CD4-positive, alpha-beta T cell treated with Interferon alpha-2 for 1 hour (primary cell): Measurements from ENCODE around the gene HOXC12.

ENCODE experiments used
- DNase-seq, 2 donors: peaks; one replicate each; pipeline ENCODE4 v3.0.0-alpha.2; 2020 to 2022

Gene HOXC12

DNA sequence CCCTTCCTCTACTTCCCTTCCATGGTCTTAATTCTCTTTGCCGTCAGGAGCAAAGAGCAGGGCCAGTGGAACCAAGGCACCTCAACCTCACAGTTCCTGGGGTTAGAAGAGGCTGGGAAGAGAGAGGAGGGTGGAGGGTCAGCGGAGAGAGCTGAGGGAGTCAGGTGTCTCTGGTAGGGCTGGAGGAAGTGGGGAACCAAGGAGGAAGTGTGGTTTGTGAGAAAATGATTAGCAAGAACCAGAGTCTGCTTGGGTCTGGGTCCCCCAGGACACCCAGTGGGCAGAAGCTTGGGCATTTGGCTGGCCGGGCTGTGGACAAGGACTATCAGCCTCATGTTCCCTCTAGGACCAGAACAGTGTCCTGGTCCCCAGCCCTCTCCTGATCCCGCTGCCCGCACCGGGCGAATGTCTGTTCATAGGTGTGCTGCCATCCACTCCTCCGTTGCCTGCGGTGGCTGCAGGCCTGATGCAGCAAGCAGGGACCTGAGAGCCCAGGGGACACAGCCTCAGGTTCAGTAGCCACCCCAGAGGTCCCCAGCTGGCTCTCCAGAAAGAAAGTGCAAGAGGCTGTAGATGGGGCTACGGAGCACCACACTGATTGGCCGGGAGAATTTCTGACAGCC lies 2.3 kb downstream of the HOXC12 start:
- DNase-seq = no peak

DNA sequence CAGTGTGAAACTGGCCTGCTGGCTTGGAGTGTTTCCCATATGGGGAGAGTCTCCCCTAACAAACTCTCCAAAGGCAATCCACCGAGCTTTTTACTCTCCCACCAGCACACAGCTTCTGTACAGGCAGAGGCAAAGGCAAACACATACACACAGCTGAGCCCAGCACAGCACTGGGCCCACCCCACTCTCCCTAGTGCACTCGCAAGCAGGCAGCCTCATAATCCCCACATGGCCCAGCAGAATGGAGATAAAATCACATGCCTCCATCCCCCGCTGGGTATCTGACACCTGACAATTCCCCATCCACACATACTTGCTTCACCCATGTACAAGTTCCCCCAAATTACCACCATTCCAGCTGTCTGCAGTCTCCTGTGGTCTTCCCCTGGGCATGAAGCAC lies 3.4 kb downstream of the HOXC12 start:
- no peak for DNase-seq

DNA sequence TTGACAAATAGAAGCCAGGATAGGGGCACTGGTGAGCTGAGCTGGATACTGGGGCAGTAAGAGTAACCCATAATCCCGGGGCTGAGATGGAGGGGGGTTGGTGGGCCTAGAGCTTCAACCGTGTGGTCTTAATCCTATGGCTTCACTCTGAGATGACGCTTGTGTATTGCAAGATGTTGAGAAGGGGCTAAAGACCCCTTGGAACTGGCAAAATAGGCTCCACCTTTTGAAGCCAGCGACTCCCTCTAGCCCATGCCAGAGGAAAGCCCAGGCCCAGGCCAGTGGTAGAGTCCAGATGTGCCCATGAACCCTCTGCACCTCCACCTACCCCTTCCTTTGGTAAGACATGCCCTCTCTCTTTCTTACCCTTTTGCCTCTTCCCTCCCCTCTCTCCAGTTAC lies 4.6 kb downstream of the HOXC12 start:
- DNase-seq = no peak

DNA sequence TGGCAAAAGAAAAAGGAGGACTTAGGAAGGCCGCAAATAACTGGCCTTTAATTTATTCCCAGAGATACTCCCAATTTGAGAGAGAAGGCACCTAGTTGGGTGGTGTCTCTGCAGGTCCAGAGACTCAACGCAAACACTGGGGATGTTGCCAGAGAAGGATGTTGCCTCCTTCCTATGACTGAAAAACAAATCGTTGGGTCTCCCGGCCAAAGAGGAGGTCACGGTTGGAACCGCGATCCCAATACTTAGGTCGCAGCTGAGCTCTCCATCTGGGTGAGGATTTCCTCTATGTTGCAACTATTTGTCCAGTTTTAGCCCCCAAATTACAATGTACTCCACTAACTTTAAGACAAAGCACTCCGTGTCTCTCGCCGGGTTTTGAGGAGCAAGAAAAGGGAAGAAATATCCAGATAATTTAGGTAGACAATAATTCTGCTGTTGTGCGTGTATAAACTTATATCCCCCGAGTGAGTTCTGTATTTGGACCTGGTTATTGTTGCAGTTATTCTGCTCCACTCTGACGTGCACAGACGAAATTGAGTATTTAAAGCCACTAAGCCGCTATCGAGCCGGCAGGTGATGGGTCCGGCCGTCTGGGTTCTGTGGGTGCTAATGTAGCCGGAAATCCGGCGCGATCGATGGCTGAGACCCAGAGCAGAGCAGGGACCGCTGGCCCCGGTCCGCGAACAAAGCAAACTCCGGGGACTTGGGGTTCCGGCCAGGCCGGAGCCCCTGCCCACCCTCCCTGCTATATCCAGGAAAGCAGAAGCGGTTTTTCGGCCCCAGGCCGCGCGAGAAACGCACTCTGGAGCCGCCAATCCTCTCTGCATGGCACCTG lies 5.7 kb downstream of the HOXC12 start:
- no peak for DNase-seq

DNA sequence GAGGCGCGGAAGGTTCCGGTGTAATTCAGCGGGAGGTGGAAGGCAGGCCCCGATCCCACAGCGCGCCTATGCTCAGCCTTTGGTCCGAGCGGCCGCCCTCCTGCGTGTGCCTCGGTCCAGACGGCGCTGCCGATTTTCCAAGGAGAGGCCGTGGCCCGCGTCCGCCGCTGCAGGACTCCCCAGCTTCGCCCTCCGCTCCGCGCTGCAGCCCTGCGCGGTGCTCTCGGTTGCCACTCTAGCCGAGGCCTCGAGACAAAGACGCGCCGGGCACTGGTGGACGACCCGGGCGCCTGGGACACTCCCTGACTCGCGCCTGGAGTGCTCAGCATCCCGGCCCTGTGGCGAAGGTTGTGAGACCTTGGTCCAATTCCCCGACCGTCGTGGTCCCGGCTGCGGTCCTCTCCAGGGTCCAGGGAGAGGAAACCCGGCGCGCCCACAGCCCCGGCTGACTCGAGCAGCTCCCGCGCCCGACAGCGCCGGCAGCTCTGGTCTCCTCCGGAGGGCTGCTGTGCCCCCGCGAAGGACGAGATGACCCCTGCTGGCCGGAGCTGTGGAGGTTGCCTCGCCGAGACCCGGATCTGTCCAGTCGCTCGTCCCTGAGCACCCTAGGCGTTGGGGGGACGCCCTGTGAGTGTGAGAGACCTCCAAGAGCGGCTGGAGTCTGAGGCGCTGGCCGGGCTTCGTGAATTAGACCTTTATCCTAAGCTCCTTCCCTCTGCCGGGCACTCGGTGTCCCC lies 6.5 kb downstream of the HOXC12 start:
- DNase-seq = no peak

DNA sequence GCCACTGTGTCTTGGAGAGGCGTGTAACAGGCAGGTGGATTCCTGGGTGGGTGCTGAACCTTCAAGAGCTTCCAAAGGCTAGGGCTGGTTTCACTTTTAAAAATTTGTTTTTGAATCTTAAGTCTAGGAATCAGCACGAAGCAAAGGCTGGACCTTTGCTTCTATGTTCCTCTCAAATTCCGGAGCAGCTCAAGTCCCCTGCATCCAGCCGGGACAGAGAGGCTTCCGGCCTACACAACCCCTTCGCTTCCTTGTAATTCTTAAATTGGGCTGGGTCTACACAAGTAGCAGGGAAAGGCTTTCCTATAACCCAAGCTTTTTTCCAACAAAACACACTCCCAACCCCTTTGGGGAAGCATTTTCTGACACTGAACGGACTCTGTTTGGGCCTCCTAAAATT lies 8.3 kb downstream of the HOXC12 start:
- no peak for DNase-seq

DNA sequence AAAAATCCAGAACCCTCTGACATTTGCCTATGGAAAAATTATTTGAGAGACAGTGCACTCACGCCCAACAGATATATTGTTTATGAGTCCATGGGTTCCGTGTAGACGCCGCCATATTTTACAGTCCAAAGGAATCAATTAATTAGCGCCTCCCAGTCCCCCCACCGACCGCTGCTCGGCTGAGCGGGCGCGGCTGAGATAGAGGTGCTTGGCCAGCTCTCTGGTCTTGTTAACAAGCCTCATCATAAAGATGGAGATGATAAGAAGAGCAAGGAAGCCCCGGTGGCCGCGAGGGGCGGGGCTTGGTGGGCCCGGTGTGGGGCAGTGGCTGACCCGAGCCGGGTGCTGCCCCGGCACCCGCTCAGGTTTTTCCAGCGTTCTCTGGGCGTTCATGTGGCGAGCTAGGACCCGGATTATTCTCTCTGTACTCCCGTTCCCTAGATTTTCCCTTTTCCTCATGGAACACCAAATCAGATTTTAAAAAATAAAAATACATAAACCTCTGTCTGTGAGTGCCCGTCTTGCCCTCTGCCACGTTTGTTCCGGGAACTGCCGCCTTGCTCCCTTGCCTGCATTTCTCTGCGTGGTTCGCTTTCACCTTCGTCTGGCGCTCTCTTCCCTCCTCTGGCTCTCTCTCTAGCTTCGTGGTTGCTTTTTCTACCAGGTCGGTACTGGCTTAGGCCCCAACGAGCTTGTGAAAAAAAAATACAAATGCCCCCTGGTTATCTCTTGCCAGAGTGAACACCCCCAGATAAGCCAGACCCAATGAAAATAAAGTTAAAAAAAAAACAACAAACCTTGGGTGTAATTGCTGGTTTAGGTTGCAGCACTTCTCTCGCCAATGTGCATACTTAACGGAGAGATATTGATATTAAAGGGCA lies 9.0 kb downstream of the HOXC12 start:
- no peak for DNase-seq

DNA sequence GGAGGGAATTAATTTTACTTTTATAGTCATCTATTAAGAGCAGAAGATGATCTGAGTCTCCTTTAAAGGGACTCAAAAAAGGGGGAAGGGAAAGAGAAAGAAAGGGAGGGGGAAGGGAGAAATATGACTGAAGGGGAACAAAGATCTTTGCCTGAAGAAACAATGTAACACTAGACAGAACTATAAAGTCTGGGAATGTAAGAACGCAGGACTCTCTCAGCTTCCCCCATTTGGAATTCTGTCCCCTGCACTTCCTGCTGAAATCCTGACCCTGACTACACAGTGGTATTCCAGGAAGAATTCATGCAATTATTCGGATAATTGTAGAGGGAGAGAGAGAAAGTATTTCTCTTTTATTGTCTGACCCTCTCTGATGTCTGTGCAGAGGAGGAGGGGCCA lies 9.6 kb downstream of the HOXC12 start:
- no peak for DNase-seq

DNA sequence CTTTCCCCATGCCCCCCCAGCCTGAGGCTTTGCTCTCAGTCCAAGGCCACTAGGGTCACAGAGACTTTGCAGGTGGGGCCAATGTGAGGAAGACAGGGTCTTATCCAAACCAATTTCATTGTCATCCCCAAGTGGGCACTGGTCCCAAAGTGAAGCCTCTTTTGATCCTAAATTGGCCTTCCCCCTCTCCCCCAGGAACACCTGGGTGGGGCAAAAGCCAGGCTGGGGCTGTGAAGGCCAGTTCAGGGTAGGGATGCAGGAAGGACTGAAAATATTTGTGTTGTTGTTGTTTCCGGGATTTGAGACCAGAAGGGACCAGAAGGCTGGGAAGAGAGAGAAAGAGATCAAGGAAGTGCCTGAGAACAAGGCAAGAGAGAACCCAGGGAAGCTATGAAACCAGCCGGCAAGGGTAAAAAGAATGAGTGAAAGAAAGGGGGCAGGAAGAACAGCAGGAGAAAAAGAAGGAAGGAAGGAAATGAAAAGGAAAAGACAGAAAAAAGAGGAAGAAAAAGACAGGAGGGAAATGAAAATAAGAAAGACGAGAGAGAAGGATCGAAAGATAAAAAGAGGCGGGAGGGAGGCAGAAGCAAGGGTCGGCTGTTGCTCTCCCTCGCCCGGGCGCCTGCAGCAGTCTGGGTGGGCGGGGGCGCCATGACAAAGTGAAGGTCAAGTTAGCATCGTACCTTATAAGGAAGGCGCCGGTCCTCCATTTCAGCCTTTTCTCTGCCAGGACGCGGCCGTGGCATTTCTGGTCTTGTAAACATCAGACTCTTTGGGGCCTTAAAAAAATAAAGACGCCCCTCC lies 10.8 kb downstream of the HOXC12 start:
- DNase-seq = no peak

DNA sequence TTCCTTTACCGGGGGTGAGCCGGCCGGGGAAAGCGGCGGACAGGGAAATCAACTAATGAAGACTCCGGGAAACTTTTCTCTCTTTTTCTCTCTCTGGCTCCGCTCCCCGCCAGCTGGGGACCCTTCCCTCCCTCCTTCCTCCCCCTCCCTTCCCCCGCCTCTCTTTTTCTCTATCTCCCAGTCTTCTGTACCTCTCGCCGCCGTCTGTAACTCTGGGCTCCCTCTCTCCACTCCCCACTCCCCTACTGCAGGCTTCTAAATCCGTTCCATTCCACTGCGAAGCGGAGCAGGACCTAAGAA lies 11.3 kb downstream of the HOXC12 start:
- DNase-seq = no peak

DNA sequence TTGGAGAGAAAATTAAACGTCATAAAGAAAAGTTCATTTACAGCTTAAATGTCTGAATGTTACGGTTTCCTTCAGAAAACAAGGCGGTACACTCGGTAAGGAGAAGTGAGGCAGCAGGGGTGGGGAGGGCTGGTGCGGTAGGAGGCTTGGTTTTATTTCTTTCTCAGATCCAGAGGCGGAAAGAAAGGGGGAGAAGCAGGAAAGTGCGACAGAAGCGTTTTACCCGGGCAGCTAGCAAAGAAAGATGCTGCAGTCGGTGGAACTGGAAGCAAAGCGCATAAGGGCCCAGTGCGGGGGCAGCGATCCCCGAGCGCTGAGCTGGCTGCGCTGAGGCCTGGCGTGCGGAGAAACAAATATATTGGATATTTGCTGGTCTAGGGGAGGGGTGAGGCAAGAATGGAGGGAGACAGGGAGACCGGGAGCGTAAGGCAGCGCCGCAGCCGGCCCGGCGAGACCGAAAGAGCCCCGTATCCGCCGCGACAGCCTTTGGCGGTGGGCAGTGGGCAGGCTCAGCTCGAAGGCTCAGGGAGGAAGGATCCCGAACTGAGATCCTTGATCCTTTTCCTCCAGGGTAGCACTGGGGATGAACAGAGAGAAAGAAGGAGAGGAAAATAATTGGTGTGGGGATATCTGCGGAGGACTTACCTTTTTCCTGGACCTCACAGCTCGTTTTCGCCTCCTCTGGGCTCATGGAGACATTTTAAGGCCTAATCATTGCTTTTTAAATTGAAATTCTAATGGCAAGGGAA lies 11.9 kb downstream of the HOXC12 start:
- DNase-seq = no peak

DNA sequence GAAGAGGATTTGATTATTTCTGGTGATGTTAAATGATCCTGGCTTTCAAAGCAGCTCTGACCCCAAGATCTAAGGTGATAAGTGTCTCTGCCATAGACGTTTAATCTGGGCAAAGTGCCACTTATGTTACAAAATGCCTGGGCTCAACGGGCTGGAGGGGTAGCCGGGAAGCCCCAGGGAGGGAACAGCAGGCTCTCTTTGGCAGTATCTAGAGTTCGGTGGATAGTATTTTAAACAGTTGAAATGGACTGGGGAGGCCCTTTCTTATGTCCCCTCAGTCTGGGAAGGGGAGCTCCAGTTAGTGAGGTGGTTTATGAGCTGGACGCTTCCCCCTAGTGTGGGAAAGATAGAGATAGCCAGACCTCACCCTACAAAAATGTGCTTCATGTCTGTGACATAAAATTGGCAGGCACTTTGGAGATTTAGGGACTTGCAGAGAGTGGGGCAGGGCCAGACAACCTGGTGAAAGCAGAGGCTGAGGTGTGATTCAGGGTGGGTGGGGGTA lies 12.8 kb downstream of the HOXC12 start:
- no peak for DNase-seq

DNA sequence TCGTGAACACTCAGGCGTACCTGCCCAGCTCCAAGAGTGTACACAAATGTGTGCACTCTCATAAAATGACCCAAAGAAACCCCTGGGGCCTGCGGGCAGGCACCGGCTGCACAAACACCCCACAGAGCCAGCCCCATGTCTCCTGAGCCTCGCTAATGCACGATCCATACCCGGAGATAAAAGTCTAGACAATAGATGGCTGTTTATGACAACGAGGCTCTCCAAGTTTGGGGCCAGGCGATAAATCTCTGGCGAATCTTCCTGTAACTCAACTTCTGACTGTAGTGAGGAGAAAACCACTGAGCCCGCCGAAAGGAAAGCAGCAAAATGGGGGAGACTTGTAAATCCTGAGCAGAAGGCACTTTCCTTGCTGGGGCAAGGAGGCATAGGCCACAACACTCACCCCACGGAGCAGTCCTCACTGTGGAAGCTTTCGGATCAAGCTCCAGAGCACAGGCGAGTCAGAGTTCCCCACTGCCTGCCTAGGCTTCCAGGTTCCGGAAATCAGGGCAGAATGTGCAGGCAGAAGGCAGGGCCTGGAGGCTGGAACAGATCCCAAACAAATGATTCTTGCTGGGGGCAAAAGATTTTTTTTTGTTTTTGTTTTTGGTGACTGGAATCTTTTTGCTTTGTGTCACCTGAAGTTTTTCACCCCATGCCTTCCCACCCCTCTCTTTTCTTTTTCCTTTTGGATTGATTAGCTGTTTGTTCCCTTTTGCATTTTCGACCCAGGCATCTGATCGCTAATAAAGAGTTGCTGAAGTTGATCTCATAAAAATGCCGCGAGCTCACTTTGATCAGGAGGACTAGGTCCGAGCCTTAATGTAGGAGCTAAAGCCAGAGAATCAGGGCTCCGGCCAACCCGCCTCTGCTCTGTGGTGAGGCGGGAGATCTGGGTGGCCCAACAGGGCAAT lies 13.8 kb downstream of the HOXC12 start:
- DNase-seq = no peak

DNA sequence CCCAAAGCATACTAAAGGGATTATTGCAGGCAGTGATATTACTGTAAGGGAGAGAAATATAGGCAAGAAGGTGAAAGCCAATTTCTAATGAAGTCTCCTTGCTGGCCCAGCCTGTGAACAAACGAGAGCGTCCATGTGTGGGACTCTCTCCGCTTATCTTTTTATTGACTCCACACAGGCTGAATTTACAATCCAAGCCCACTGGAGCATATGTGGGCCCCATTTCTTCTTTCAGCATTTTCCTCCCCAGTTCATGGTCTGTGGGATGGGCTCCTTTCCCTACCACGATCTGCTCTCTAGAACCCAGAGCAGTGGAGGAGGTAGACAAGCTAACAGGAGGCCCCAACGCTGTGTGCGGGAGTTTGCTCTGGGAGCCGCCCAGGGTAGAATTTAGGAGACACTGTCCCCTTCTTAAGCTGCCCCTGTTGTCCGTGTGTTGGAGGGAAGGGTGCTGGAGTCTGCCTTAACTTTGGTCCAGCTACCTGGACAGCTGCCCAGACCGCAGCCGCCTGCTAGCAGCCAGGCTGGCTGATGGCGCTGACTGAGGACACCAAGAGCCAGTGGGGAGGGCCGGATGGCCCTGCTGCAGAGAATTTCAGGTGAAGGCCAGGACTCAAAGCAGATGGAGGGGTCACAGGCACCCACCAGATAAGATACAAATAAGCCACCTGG lies 15.0 kb downstream of the HOXC12 start:
- no peak for DNase-seq

DNA sequence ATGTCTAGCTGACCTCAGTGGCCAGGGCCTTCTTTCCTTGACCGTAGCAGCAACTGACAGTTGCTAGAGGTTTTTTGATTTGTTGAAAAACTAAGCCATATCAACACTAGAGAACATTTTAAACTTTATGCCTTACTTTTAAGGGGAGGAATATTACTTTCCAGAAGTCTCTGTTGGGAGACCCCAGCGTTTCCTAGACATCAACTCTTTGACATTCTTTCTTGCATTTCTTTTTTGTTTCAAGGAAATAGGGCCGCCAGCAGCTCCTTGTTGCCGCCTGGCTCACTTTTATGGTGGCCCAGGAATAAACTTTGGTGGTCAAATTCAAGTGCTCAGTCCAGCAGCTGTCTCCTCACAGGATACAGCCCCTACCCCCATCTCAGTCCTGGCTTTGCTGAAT lies 15.7 kb downstream of the HOXC12 start:
- DNase-seq = no peak

DNA sequence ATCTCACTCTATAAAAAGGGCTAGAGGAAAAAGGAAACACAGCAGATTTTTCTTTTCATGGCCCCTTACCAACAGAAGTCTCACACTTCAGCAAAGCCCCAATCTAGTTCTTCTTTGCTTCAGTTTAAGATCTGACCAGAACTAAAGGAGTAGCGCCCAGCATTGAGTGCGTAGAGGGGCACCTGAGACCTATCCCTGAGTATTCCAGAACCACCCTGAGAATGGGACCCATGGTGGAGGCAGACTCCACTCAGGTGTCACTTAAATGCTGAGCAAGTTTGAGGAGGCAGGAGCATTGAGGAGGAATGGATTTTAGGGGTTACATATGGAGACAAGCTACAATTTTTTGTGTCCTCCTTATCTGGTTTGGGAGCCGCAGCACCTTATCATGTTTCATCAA lies 16.4 kb downstream of the HOXC12 start:
- no peak for DNase-seq

DNA sequence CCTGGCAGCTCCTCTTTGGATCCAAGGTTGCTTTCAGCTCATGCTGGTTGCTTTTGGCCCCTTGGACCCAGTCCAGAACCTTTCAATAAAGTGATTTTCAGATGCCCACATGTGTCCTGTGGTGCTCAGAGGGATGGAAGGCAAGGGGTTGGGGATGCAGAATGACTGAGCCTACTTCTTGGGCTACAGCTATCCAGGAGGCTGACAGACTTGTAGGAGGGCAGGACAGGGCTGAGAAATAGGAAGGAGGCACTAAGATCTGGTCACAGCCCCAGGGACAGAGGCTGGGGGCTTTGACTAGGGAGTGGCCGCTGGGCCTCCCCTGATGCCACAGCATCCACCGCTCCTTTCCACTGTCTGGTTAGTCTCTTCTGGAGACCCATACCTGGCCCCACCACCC lies 17.0 kb downstream of the HOXC12 start:
- DNase-seq = no peak

DNA sequence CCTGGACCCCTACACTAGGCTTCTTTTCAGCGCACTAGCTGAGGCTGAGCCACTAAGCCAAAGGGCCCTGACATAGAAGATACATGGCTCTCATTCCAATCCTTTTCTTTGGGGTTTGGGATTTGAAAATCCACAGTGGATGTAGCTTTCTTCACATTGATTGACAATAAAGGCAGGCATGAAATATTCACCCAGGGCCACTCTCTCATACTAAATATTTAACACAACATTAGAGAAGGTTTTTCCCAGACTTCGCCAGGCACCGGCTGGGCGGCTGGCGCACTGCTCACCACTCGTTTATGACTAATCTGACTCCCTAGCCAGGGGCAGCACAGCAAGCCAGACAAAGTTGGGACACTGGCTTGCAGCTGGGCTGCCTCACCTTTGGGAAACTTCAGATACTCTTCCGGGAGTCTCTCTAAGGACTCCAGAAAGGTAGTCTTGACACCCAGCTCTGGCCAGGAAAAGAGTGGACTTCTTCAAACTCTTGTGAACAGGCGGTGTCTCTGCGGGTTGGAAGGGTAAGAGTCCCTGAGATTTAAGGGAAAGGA lies 17.5 kb downstream of the HOXC12 start:
- no peak for DNase-seq

DNA sequence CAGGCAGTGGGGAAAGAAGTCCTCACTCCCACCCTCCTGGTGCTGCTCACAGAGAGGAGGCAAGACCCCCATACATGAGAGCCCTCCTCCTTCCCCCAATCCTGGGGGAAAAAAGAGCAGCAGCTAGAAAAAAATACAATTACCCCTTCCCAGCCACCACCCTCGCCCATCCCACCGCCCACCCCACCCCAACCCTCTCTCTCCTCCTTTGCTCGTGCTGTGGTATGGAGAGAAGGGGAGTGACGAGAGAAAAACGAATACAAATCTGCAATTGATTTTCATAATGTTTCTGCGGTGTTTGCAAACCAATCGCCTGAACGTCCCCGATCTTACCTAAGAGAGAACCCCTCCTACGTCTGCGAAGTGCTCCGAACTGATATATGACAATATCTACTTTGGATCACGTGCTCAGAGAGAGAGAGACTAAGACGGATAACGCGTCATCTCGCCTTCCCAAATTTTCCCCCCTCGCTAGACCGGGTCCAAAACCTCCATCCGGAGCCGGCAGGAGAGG lies 18.1 kb downstream of the HOXC12 start, which contains the start of gene HOXC11:
HOXC11 (plus strand) TSS at position 405 of the 514 bp plus-strand sequence. CDS start 116 bp downstream, outside the sequence.
- no peak for DNase-seq
